GM12801 (cell line): ENCODE measurements around the gene ULK4.

ENCODE experiments used
- TF ChIP-seq, protein P1 (sequence below): IDR thresholded peaks from one replicate; pipeline ENCODE4 v1.5.1; 2011; ENCODE audit warnings: control low read depth; ENCODE audit not compliant: insufficient read length; ENCODE audit errors: extremely low read depth

ULK4 gene

GRCh38 chr3:41912280-41912679 lies 49.6 kb downstream of the ULK4 start:
- TF ChIP-seq, protein P1, sequence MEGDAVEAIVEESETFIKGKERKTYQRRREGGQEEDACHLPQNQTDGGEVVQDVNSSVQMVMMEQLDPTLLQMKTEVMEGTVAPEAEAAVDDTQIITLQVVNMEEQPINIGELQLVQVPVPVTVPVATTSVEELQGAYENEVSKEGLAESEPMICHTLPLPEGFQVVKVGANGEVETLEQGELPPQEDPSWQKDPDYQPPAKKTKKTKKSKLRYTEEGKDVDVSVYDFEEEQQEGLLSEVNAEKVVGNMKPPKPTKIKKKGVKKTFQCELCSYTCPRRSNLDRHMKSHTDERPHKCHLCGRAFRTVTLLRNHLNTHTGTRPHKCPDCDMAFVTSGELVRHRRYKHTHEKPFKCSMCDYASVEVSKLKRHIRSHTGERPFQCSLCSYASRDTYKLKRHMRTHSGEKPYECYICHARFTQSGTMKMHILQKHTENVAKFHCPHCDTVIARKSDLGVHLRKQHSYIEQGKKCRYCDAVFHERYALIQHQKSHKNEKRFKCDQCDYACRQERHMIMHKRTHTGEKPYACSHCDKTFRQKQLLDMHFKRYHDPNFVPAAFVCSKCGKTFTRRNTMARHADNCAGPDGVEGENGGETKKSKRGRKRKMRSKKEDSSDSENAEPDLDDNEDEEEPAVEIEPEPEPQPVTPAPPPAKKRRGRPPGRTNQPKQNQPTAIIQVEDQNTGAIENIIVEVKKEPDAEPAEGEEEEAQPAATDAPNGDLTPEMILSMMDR, result no peak

- TF ChIP-seq, protein P1, result no peak
Observed at GRCh38 chr3:41907330-41908073, 54.4 kb downstream of the ULK4 start.

DNA sequence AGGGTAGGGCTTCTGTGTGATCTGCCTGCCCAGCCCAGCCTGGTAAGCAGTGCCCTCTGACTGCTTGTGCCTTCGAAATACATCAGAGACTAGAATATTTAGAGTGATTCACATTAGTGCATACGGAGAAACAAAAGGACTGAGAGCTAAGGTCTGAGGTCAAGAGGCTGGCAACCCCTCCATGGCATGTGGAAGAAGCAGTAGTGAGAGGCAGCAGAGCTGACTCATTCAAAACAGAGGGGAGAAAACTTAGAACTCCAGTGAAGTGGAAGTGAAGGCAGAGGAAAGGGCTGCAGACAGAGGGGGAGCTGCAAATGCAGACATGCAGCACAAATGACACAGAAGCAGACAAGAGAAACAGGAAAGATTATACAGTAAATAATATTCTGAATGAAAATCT lies 61.6 kb downstream of the ULK4 start:
- TF ChIP-seq, protein P1, result no peak

- TF ChIP-seq, protein P1, result no peak
Observed at GRCh38 chr3:41898631-41899030, 63.3 kb downstream of the ULK4 start.

DNA sequence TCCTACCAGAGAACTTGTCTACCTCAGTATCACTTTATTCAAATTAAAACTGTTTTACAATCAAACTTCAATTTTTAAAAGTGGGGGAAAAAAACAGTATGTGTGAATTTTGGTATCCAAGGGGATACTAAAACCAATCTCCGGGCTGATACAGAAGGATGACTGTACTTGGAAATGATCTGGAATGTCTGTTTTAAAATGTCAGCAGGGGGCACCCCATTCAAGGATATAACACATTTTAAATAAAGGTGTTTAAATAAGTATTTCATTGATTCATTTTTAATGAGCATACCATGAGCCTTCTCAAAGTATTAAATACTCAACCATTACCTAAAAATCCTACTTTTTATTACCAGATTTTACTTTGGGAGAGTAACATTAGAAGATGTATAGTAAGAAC lies 67.9 kb downstream of the ULK4 start:
- TF ChIP-seq, protein P1, result no peak

- TF ChIP-seq, protein P1, result no peak
Observed at GRCh38 chr3:41888368-41889076, 73.4 kb downstream of the ULK4 start.

- TF ChIP-seq, protein P1, result no peak
Observed at GRCh38 chr3:41882956-41883355, 78.9 kb downstream of the ULK4 start.
